ENCODE data around the gene STPG4.

The STPG4 gene

DNA sequence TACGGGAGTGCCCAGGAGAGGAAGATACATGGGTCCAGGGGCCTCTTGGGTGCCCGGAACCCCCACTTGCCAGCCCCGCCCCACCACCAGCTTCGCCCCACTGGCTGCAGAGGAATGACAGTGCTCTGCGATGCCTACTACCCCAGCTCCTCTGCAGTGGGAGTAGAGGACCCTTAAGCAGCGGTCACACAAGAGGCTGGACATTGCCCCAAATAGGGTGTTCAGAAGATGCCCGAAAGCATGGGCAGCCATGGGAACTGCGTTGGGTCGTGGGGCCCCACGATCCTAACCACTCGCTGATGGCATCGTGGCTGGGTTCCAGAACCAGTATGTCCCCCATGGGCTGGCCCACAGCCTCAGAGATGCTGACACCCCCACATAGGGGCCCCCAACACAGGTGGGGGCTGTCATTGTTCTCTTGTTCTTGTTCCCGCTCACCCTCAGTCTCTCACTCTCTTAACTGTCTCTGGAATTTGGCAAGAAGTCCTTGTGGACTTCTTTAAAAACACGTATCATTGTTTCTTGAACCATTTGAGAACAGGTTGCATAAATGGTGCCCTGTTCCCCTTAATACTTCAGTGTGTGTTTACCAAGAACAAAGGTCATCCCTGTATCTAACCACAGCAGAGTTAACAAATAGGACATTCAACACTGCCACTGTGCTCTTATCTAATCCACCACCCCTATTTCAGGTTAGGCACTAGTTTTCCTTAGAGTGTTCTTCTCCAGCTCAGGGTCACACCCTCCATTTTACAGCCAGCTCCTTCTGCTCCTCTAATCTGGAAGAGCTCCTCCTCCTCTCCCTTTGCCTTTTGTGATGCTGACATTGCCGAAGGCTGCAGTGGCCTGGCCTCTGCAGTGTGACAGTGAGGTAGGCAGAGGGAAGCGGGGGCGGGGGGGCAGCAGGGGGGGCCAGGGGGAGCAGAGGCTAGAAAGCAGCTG is 76.3 kb downstream of the STPG4 start:
- in situ Hi-C loops (cut with MboI; ENCODE audit: low pct_unique_long_range_greater_than_20kb, low sequenced_read_pairs, unreplicated experiment) = no loop called here
- DNase-seq (ENCODE audit: low spot score) = no peak
- TF ChIP-seq CTCF (IDR thresholded peaks at IDR 0.05; ENCODE audit: extremely low read depth, insufficient read depth, missing control alignments) = no peak

DNA sequence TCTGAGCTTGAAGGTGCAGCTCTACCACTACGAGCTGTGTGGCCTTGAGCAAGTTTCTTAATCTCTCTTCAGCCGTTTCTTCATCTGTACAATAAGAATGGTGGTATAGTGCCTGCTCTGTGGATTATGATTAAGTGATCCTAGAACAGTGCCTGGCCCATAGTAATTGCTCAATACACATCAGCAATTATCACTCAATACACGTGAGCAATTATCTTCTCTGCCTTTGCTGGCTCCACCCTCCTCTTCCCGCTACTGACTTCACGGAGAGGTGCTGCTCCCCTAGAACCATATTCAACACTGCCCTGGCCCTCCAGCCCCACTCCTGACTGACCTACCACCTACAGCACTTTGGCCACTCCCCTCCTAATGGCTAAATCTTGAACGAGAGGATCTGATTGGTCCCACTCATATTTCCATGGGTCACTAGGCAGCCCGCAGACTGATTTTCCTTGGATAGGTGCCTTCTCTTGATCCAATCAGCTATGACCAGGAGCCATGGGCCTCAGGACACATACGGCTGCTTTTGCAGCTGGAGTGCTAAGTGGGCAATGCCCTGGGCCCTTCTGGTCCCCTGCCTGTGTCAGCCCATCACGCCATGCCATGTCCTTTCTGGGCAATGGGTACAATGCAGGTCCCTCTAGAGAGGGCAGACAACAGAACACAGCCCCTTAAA is 77.5 kb downstream of the STPG4 start:
- in situ Hi-C loops (cut with MboI; ENCODE audit: low pct_unique_long_range_greater_than_20kb, low sequenced_read_pairs, unreplicated experiment) = no loop called here
- DNase-seq (ENCODE audit: low spot score) = no peak
- no peak for TF ChIP-seq CTCF (IDR thresholded peaks at IDR 0.05; ENCODE audit: extremely low read depth, insufficient read depth, missing control alignments)

- TF ChIP-seq CTCF (IDR thresholded peaks at IDR 0.05; ENCODE audit: extremely low read depth, insufficient read depth, missing control alignments) = no peak
- DNase-seq (ENCODE audit: low spot score) = no peak
These were observed 78.3 kb downstream of the STPG4 start for GRCh38 chr2:47076586-47077441.

GRCh38 chr2:47076126-47076506 is 79.0 kb downstream of the STPG4 start:
- no peak for DNase-seq (ENCODE audit: low spot score)
- in situ Hi-C loops (cut with MboI; ENCODE audit: low pct_unique_long_range_greater_than_20kb, low sequenced_read_pairs, unreplicated experiment) = no loop called here
- TF ChIP-seq CTCF (IDR thresholded peaks at IDR 0.05; ENCODE audit: extremely low read depth, insufficient read depth, missing control alignments) = no peak

More at GRCh38 chr2:47076586-47077441, 78.3 kb downstream of the STPG4 start:
- in situ Hi-C loops (cut with MboI; ENCODE audit: low pct_unique_long_range_greater_than_20kb, low sequenced_read_pairs, unreplicated experiment) = no loop called here

- in situ Hi-C loops (cut with MboI; ENCODE audit: low pct_unique_long_range_greater_than_20kb, low sequenced_read_pairs, unreplicated experiment) = no loop called here
- DNase-seq (ENCODE audit: low spot score) = no peak
- TF ChIP-seq CTCF (IDR thresholded peaks at IDR 0.05; ENCODE audit: extremely low read depth, insufficient read depth, missing control alignments) = no peak
These were observed 79.6 kb downstream of the STPG4 start for GRCh38 chr2:47075361-47076125.
